Suprapubic skin (tissue), 3 donors: ENCODE measurements around the gene INPP5F.

Source experiments
- CTCF ChIP-seq, 2 donors: fragments of 200-600 bp in 1 of 2; fragments of 450-650 bp in 1 of 2; sonication (generic) in 1 of 2; IDR thresholded peaks; one replicate each; pipeline ENCODE4 v1.5.1; 2016 to 2019; ENCODE audit warnings: antibody characterized with exemption in 2 of 2, mild to moderate bottlenecking in 1 of 2, moderate library complexity in 1 of 2
- EP300 ChIP-seq: sonication (generic); formaldehyde crosslinking; IDR thresholded peaks from one replicate; pipeline ENCODE4 v1.6.1; 2017; ENCODE audit warnings: antibody characterized with exemption

DNA sequence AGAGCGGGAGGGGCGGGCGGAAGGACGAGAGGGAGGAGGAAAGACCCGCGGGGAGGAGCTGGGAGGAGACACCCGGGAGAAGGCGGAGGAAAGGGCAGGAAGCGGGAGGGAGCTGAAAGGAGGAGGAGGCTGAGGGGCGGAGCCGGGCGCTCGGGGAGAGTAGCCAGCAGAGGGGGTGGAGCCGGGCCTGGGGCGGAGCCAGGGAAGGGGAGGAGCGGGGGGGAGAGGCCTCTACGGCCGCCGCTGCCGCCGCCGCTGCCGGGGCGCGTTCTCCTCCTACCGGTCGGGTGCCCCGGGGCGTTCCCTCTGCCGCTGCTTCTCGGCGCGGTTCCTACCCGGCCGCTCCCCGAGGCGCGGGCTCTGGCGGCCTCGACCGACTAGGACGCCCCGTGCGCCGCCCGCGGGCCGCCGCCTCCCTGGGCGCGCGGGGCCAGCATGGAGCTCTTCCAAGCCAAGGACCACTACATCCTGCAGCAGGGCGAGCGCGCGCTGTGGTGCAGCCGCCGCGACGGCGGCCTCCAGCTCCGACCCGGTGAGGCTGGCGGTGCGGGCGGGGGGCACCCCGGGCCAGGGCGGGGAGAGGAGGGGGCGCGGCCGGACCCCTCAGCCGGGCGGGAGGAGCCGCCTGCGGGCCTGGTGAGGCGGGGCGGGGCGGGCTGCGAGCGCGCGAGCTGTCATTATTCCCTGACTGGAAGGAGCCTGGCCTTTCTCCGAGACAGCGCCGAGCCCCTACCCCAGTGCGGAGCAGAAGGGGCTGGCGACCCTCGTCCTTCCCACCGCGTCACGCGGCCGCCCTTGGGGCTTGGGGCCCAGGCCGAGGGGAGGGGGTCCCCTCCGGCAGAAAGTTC lies at the start of gene INPP5F:
- TF ChIP-seq CTCF (IDR thresholded peaks at IDR 0.05) = peak in 1 of 2 donors; percentile 5
- TF ChIP-seq EP300 = no peak
